Kidney epithelial cell (primary cell): Measurements from ENCODE around the gene SP100. TPM values are rescaled to one million over a fixed set of nuclear protein-coding genes. Genes with fewer than 3 reads are reported as not detected.

Experiments
- DNase-seq: peaks from one replicate; pipeline ENCODE4 v3.0.0-alpha.2; 2010; ENCODE audit warnings: low read depth
- H3K27me3 ChIP-seq: 2 replicates; pipeline ENCODE4 v1.6.0; 2011; ENCODE audit warnings: low read length; ENCODE audit not compliant: control insufficient read depth, insufficient read depth
- H3K36me3 ChIP-seq: 2 replicates; pipeline ENCODE4 v1.5.1; 2011; ENCODE audit warnings: low read length; ENCODE audit not compliant: control insufficient read depth, insufficient read depth
- H3K4me3 ChIP-seq: 2 replicates; pipeline ENCODE4 v1.5.1; 2011; ENCODE audit warnings: low read depth, mild to moderate bottlenecking, control low read depth, low read length
- total RNA-seq: library from RNA; depleted of rRNA; stranded (reverse); fragments of >200 nt; gene quantifications from 2 replicates; pipeline ENCODE4 v1.2.3, GENCODE V29; 2015
- TF ChIP-seq, protein P1 (sequence below): IDR thresholded peaks from 2 replicates; pipeline ENCODE4 v1.5.1; 2011; ENCODE audit warnings: mild to moderate bottlenecking, moderate library complexity, low read length, control low read depth, inconsistent platforms; ENCODE audit not compliant: insufficient read depth, poor library complexity, severe bottlenecking

The SP100 gene
- total RNA-seq, 1 donor from 2014 or later = 48.0 TPM

DNA sequence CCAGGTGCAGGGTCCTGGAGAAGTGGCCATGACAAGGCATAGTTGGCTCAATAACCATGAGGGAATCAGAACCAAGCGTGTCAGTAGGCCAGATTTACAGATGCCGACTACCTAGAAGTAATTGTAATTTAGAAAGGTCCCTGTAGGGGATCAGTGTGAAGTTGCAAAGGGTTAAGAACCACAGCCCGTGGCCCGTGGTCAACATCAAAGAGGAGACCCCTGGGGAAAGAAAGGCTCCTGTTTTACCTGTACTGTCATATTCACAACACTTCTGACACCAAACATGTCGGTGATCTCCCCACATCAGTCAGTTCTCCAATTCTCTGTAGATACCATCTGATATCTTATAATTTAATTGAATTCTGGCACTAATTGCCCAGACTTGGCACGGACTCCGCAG is 31.0 kb downstream of the SP100 start:
- DNase-seq = no peak
- H3K27me3 ChIP-seq = no peaks in the 10 kb centered on the region
- TF ChIP-seq, protein P1, sequence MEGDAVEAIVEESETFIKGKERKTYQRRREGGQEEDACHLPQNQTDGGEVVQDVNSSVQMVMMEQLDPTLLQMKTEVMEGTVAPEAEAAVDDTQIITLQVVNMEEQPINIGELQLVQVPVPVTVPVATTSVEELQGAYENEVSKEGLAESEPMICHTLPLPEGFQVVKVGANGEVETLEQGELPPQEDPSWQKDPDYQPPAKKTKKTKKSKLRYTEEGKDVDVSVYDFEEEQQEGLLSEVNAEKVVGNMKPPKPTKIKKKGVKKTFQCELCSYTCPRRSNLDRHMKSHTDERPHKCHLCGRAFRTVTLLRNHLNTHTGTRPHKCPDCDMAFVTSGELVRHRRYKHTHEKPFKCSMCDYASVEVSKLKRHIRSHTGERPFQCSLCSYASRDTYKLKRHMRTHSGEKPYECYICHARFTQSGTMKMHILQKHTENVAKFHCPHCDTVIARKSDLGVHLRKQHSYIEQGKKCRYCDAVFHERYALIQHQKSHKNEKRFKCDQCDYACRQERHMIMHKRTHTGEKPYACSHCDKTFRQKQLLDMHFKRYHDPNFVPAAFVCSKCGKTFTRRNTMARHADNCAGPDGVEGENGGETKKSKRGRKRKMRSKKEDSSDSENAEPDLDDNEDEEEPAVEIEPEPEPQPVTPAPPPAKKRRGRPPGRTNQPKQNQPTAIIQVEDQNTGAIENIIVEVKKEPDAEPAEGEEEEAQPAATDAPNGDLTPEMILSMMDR = no peak
- no peak overlapping the region for H3K4me3 ChIP-seq
- H3K36me3 ChIP-seq = no peaks in the 10 kb centered on the region

DNA sequence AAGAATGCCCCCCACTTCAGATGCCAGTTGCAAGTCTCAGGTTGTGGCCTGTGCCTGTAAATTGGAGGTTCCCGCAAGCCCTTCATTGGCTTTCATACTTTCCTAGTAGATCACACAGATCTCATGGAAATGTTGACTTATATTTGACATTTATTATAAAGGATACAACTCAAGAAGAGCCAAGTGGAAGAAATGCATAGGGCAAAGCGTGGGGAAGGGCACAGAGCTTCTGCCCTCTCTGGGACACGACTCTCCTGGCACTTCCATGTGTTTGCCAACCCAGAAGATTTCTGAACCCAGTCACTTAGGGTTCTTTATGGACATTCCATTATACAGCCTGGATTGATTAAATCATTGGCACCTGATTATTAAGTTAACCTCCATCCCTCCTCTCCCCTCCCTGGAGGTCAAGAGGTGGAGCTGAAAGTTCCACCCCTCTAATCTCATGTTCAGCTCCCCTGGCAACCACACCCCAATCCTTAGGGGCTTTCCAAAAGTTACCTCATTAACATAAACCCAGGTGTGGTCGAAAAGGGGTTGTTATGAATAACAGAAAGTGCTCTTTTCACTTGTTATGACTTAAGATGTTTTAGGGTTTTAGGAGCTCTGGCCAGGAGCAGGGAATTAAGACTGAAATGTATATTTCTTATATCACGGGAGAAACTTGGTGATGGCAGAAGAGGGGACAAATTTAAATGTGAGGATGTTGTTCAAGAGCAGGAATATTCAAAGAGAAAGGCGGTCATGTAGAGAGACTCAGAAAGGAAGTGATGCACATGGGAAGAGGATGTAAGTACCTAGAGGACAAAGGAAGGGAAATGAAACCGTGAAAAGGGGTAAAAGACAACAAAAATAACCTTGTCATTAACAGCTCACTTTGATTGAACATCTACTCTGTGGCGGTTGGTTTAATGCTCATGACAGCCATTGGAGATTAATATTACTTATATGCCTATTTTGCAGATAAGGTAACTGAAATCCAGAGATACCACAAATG is 31.8 kb downstream of the SP100 start:
- Histone ChIP-seq H3K36me3 (no peaks in the 10 kb centered on the region), H3K27me3 (no peaks in the 10 kb centered on the region), H3K4me3 (no peak overlapping the region)
- TF ChIP-seq, protein P1 = no peak
- no peak for DNase-seq

DNA sequence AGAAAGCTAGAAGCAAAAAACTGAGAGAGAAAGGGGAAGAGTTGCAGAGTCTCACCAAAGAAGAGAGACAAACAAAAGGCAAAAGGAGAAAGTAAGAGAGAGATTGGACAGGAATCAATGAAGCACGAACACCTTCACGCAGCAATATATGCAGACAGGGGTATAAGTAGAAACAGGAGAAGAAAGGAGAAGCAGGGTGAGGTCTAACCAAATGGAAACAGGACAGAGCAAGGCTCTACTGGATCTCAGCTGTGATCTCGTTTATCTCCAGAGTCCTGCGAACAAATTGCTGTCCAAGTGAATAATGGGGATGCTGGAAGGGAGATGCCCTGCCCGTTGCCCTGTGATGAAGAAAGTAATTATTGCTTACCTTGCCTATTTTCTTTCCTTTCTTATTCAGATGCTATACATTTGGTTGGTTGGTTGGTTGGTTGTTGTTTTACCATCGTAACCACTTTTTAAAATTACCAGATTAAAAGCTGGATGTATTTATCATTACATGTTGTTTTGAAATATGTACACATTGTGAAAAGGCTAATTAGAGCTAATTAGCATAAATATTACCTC is 34.0 kb downstream of the SP100 start:
- Histone ChIP-seq H3K27me3 (no peaks in the 10 kb centered on the region), H3K36me3 (no peaks in the 10 kb centered on the region), H3K4me3 (no peak overlapping the region)
- TF ChIP-seq, protein P1 = no peak
- DNase-seq = no peak

DNA sequence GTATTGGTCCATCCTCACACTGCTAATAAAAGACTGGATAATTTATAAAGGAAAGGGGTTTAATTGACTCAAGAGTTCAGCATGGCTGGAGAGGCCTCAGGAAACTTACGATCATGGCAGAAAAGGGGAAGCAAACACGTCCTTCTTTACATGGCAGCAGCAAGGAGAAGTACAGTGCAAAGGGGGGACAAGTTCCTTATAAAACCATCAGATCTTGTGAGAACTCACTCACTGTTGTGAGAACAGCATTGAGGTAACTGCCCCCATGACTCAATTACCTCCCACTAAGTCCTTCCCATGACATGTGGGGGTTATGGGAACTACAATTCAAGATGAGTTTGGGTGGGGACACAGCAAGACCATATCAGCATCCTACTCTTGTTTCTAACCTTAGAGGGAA is 37.0 kb downstream of the SP100 start:
- Histone ChIP-seq H3K27me3 (no peaks in the 10 kb centered on the region), H3K36me3 (no peaks in the 10 kb centered on the region), H3K4me3 (no peak overlapping the region)
- TF ChIP-seq, protein P1 = no peak
- DNase-seq = no peak

DNA sequence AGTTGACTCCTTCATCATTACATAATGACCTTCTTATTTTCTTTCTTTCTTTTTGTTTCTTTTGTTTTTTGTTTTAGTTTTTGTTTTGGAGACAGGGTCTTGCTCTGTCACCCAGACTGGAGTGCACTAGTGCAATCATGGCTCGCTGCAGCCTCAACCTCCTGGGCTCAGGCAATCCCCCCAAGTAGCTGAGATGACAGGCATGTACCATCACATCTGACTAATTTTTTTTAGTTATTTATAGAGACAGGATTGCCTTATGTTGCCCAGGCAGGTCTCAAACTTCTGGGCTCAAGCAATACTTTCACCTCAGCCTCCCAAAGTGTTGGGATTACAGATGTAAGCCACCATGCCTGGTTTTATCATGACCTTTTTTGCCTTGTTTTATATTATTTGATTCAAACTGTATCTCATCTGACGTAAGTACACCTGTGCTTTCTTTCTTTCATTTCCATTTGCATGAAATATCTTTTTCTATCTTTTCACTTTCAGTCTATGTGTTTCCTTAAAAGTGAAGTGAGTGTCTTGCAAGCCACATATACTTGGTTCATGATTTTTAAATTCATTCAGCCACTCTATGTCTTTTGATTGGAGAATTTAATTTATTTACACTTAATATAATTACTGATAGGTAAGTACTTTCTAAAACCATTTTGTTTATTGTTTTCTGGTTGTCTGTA is 39.1 kb downstream of the SP100 start:
- Histone ChIP-seq H3K4me3 (no peak overlapping the region), H3K27me3 (no peaks in the 10 kb centered on the region), H3K36me3 (no peaks in the 10 kb centered on the region)
- DNase-seq = no peak
- TF ChIP-seq, protein P1 = no peak
